GM12891 (cell line): ENCODE data around the gene DMXL2.

Experiments
- PAX5 ChIP-seq: IDR thresholded peaks from 2 replicates; pipeline ENCODE4 v1.6.1; 2011; ENCODE audit warnings: low read length, moderate library complexity, mild to moderate bottlenecking; ENCODE audit not compliant: insufficient read depth, severe bottlenecking
- POLR2A ChIP-seq: IDR thresholded peaks from 2 replicates; pipeline ENCODE4 v1.6.1; 2011; ENCODE audit warnings: low read depth, low read length, control low read depth
- POLR2AphosphoS5 ChIP-seq: IDR thresholded peaks from 2 replicates; pipeline ENCODE4 v1.6.1; 2011; ENCODE audit warnings: low read depth, low read length, control low read depth
- POU2F2 ChIP-seq: IDR thresholded peaks from 2 replicates; pipeline ENCODE4 v1.6.1; 2011; ENCODE audit warnings: low read depth, mild to moderate bottlenecking, control low read depth, low read length, moderate library complexity
- TAF1 ChIP-seq: IDR thresholded peaks from 2 replicates; pipeline ENCODE4 v1.6.1; 2011; ENCODE audit warnings: low read depth, low read length, control low read depth

GRCh38 chr15:51577636-51578304, 44.8 kb downstream of the DMXL2 start:
- TF ChIP-seq TAF1 = no peak
- TF ChIP-seq POLR2A = no peak
- TF ChIP-seq POU2F2 = no peak
- no peak for TF ChIP-seq POLR2AphosphoS5
- no peak for TF ChIP-seq PAX5
